Fibroblast of lung (primary cell): ENCODE measurements around the gene CUBN. TPM values are rescaled to one million over a fixed set of nuclear protein-coding genes. Genes with fewer than 3 reads are reported as not detected.
A peak's percentile ranks its signal among the peaks of the same experiment; 100 is the strongest.

Experiments
- DNase-seq, 2 donors: peaks; one replicate each; pipeline versions ENCODE4 v3.0.0 to v3.0.0-alpha.2; 2010; ENCODE audit warnings: low read depth in 2 of 2
- H2AFZ ChIP-seq: 2 replicates; pipeline ENCODE4 v1.5.1; 2012; ENCODE audit warnings: low read length, control low read depth, inconsistent platforms
- H3K27ac ChIP-seq: 2 replicates; pipeline ENCODE4 v1.5.1; 2011; ENCODE audit warnings: low read length, control low read depth; ENCODE audit not compliant: insufficient read depth
- H3K27me3 ChIP-seq: 2 replicates; pipeline ENCODE4 v1.5.1; 2011; ENCODE audit warnings: mild to moderate bottlenecking, low read length; ENCODE audit not compliant: control insufficient read depth, insufficient read depth
- H3K36me3 ChIP-seq: 2 replicates; pipeline ENCODE4 v1.5.1; 2011; ENCODE audit warnings: low read length; ENCODE audit not compliant: control insufficient read depth, insufficient read depth
- H3K4me1 ChIP-seq: 2 replicates; pipeline ENCODE4 v1.5.1; 2011; ENCODE audit warnings: low read length; ENCODE audit not compliant: control insufficient read depth, insufficient read depth; ENCODE audit errors: extremely low read depth
- H3K4me2 ChIP-seq: 2 replicates; pipeline ENCODE4 v1.5.1; 2011; ENCODE audit warnings: low read length, control low read depth; ENCODE audit not compliant: insufficient read depth; ENCODE audit errors: extremely low read depth
- H3K4me3 ChIP-seq, 4 experiments: fragments of 200-600 bp in 1 of 4; sonication (generic) in 1 of 4; replicated peaks in 1 of 4; 2 replicates each; pipeline ENCODE4 v1.5.1; 2011 to 2016; ENCODE audit warnings: low read length in 4 of 4, low read depth in 3 of 4, mild to moderate bottlenecking in 3 of 4, control low read depth in 2 of 4, inconsistent platforms in 1 of 4, mixed read lengths in 1 of 4; ENCODE audit not compliant: insufficient read depth in 1 of 4; ENCODE audit errors: control extremely low read depth in 1 of 4
- H3K79me2 ChIP-seq: 2 replicates; pipeline ENCODE4 v1.5.1; 2012; ENCODE audit warnings: mild to moderate bottlenecking, low read length, inconsistent platforms; ENCODE audit not compliant: control insufficient read depth, insufficient read depth
- H3K9ac ChIP-seq: 2 replicates; pipeline ENCODE4 v1.5.1; 2011; ENCODE audit warnings: mild to moderate bottlenecking, low read length, control low read depth; ENCODE audit not compliant: insufficient read depth
- H3K9me3 ChIP-seq: 2 replicates; pipeline ENCODE4 v1.5.1; 2012; ENCODE audit warnings: low read depth, low read length; ENCODE audit not compliant: control insufficient read depth, insufficient read depth
- H4K20me1 ChIP-seq: 2 replicates; pipeline ENCODE4 v1.5.1; 2011; ENCODE audit warnings: low read length; ENCODE audit not compliant: control insufficient read depth, insufficient read depth; ENCODE audit errors: extremely low read depth
- CTCF ChIP-seq, 2 donors: IDR thresholded peaks in 1 of 2; conservative IDR thresholded peaks in 1 of 2; 1 replicate in 1 of 2; 2 replicates in 1 of 2; pipeline ENCODE4 v1.5.1; 2011 to 2012; ENCODE audit warnings: low read length in 2 of 2, control low read depth in 1 of 2, inconsistent platforms in 1 of 2, low read depth in 1 of 2, mild to moderate bottlenecking in 1 of 2
- EZH2 ChIP-seq: IDR thresholded peaks from 2 replicates; pipeline ENCODE4 v1.5.1; 2012; ENCODE audit warnings: low read length, control low read depth, mild to moderate bottlenecking; ENCODE audit errors: missing control alignments
- polyA plus RNA-seq, 2 donors: library from polyadenylated mRNA; depleted of rRNA in 1 of 2; stranded (reverse) in 1 of 2; unstranded in 1 of 2; fragments of >200 nt; gene quantifications; 2 replicates each; pipeline ENCODE4 v1.2.1, GENCODE V29; 2011 to 2012; ENCODE audit warnings: missing spikeins in 1 of 2
- total RNA-seq: library from RNA; depleted of rRNA; stranded (reverse); fragments of >200 nt; gene quantifications from 2 replicates; pipeline ENCODE4 v1.2.1, GENCODE V29; 2014

CUBN gene
- total and polyA plus RNA-seq, 2 donors (not counting 1 experiment from before 2014, with no cell fraction given), result 1.3 to 1.5 TPM

GRCh38 chr10:16904639-16905061, 225.0 kb downstream of the CUBN start:
- DNase-seq, result peak; percentile 66 to 94
- Histone ChIP-seq H2AFZ (no peak overlapping the region), H3K9ac (no peak overlapping the region), H3K27ac (no peak overlapping the region), H3K4me3 (no peak overlapping the region), H3K79me2 (no peaks in the 10 kb centered on the region), H3K27me3 (no peaks in the 10 kb centered on the region), H3K9me3 (no peaks in the 10 kb centered on the region), H3K4me1 (no peaks in the 10 kb centered on the region), H4K20me1 (no peaks in the 10 kb centered on the region), H3K4me2 (no peak overlapping the region), H3K36me3 (no peaks in the 10 kb centered on the region)
- no peak for TF ChIP-seq EZH2
- TF ChIP-seq CTCF (conservative IDR thresholded peaks at IDR 0.05 in 1 of 2, IDR thresholded peaks at IDR 0.05 in 1 of 2; ENCODE audit: low read depth in 1 of 2, low read length in 2 of 2), result no peak

GRCh38 chr10:16904049-16904448, 225.6 kb downstream of the CUBN start:
- TF ChIP-seq EZH2, result no peak
- TF ChIP-seq CTCF (conservative IDR thresholded peaks at IDR 0.05 in 1 of 2, IDR thresholded peaks at IDR 0.05 in 1 of 2; ENCODE audit: low read depth in 1 of 2, low read length in 2 of 2), result no peak
- H2AFZ ChIP-seq, result no peak overlapping the region
- no peak overlapping the region for H3K27ac ChIP-seq
- DNase-seq, result no peak
- no peak overlapping the region for H3K9ac ChIP-seq
- H3K4me2 ChIP-seq, result no peak overlapping the region
- no peaks in the 10 kb centered on the region for H3K27me3 ChIP-seq
- H3K4me1 ChIP-seq, result no peaks in the 10 kb centered on the region
- no peaks in the 10 kb centered on the region for H3K36me3 ChIP-seq
- H4K20me1 ChIP-seq, result no peaks in the 10 kb centered on the region
- H3K9me3 ChIP-seq, result no peaks in the 10 kb centered on the region
- no peaks in the 10 kb centered on the region for H3K79me2 ChIP-seq
- no peak overlapping the region for H3K4me3 ChIP-seq

GRCh38 chr10:16902606-16903005, 227.0 kb downstream of the CUBN start:
- DNase-seq, result no peak
- no peak overlapping the region for H3K4me2 ChIP-seq
- H3K4me3 ChIP-seq, result no peak overlapping the region
- H3K27me3 ChIP-seq, result no peaks in the 10 kb centered on the region
- H4K20me1 ChIP-seq, result no peaks in the 10 kb centered on the region
- H3K36me3 ChIP-seq, result no peaks in the 10 kb centered on the region
- peak overlapping the region; percentile 50 for H2AFZ ChIP-seq
- no peaks in the 10 kb centered on the region for H3K79me2 ChIP-seq
- TF ChIP-seq CTCF (conservative IDR thresholded peaks at IDR 0.05 in 1 of 2, IDR thresholded peaks at IDR 0.05 in 1 of 2; ENCODE audit: low read depth in 1 of 2, low read length in 2 of 2), result no peak
- no peak overlapping the region for H3K9ac ChIP-seq
- no peak overlapping the region for H3K27ac ChIP-seq
- H3K4me1 ChIP-seq, result no peaks in the 10 kb centered on the region
- H3K9me3 ChIP-seq, result no peaks in the 10 kb centered on the region
